ENCODE measurements around the gene ERP44.

Gene ERP44

DNA sequence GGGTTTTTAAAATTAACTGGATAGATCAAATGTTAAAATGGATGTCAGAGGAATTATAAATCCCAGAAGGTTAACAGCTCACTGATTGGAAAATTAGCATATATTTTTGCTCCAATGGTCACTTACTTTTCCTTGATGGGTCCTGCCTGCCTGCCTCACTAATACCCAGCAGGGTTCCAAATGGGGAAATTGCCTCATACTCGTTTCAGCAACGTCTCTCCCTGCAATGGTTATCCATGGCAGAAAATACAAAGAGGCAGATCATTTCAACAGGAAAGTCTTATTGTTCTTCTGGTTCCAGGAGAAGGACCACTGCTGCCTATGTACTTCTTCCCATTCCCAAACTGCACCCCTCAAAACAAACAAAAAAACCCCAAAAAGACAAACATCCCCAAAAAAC is 71.3 kb downstream of the ERP44 start:
- no peak for DNase-seq (ENCODE audit: low read depth)
- TF ChIP-seq, protein P1, sequence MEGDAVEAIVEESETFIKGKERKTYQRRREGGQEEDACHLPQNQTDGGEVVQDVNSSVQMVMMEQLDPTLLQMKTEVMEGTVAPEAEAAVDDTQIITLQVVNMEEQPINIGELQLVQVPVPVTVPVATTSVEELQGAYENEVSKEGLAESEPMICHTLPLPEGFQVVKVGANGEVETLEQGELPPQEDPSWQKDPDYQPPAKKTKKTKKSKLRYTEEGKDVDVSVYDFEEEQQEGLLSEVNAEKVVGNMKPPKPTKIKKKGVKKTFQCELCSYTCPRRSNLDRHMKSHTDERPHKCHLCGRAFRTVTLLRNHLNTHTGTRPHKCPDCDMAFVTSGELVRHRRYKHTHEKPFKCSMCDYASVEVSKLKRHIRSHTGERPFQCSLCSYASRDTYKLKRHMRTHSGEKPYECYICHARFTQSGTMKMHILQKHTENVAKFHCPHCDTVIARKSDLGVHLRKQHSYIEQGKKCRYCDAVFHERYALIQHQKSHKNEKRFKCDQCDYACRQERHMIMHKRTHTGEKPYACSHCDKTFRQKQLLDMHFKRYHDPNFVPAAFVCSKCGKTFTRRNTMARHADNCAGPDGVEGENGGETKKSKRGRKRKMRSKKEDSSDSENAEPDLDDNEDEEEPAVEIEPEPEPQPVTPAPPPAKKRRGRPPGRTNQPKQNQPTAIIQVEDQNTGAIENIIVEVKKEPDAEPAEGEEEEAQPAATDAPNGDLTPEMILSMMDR (IDR thresholded peaks at IDR 0.05; ENCODE audit: control insufficient read depth, extremely low read depth, insufficient read depth): no peak
- no peak overlapping the region for H3K4me3 ChIP-seq (ENCODE audit: low read depth, low read length)

DNA sequence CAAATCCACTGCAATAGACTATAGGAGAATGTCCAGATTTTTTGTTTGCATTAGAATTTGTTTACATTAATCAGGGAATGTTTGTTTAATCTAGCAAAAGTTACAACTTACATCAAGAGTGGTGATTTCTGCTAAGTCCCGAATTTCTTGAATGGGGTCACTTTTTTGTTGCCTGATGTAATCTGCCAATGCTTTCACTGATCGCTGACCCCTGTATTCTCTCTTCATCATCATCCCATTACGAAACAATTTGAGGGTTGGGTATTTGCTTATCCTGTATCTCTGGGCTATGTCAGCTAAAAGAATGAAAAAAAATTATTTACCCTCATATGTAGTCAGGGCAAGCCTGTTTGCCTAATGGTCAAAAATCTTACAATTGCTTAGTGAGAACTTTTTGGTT is 76.9 kb downstream of the ERP44 start:
- TF ChIP-seq, protein P1 (IDR thresholded peaks at IDR 0.05; ENCODE audit: control insufficient read depth, extremely low read depth, insufficient read depth): no peak
- H3K4me3 ChIP-seq (ENCODE audit: low read depth, low read length): no peak overlapping the region
- DNase-seq (ENCODE audit: low read depth): no peak

DNA sequence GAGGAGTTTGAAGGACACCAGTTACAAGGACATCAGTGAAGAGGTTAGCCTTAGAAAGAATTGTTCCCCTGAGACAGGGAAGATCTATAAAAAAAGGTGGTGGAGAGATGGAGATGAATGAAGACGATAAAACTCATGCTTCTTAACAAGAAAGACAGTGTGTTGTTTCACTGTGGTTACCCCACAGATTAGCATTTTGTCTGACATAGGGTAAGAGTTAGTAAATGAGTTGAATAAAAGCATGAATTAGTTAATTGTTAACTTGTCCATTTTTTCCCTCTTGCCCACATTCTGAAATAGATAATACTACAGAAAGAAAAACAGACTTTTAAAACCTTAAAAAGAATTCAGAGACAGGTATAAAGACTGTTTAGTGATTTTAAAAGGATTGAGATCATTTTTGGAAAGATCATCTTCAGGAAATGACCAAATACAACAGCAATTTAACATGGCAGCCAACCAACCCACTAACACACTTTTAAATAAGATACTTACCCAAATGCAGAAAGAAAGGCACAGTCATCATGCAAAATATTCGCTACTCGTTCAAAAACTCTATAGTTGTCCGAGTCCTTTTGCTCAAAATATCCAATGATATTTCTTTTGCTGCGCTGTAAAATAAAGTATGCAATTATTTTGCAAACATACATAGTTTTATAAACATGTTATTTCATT is 78.5 kb downstream of the ERP44 start:
- TF ChIP-seq, protein P1 (IDR thresholded peaks at IDR 0.05; ENCODE audit: control insufficient read depth, extremely low read depth, insufficient read depth): no peak
- no peak for DNase-seq (ENCODE audit: low read depth)

GRCh38 chr9:100019541-100019940 is 79.3 kb downstream of the ERP44 start:
- DNase-seq (ENCODE audit: low read depth): no peak
- TF ChIP-seq, protein P1 (IDR thresholded peaks at IDR 0.05; ENCODE audit: control insufficient read depth, extremely low read depth, insufficient read depth): no peak

More for the DNA sequence above, 78.5 kb downstream of the ERP44 start:
- H3K4me3 ChIP-seq (ENCODE audit: low read depth, low read length): no peak overlapping the region

DNA sequence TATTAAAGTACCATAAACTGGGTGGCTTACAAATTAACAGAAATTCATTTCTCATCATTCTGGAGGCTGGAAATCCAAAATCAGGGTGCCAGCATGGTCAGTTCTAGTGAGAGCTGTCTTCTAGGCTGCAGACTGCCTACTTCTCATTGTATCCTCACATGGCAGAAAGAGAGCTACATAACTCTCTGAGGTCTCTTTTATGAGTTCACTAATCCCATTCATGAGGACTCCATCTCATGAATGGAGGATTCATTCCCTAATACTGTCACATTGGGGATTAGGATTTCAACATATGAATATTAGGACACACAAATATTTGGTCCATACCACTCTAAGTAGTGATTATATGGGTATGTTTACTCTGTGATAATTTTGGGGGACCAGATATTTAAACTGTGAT is 84.0 kb downstream of the ERP44 start:
- no peak for DNase-seq (ENCODE audit: low read depth)
- TF ChIP-seq, protein P1 (IDR thresholded peaks at IDR 0.05; ENCODE audit: control insufficient read depth, extremely low read depth, insufficient read depth): no peak
- H3K4me3 ChIP-seq (ENCODE audit: low read depth, low read length): no peak overlapping the region

More at GRCh38 chr9:100019541-100019940, 79.3 kb downstream of the ERP44 start:
- no peak overlapping the region for H3K4me3 ChIP-seq (ENCODE audit: low read depth, low read length)

GRCh38 chr9:100013573-100013972 is 85.2 kb downstream of the ERP44 start:
- TF ChIP-seq, protein P1 (IDR thresholded peaks at IDR 0.05; ENCODE audit: control insufficient read depth, extremely low read depth, insufficient read depth): no peak
- H3K4me3 ChIP-seq (ENCODE audit: low read depth, low read length): no peak overlapping the region
- DNase-seq (ENCODE audit: low read depth): no peak

DNA sequence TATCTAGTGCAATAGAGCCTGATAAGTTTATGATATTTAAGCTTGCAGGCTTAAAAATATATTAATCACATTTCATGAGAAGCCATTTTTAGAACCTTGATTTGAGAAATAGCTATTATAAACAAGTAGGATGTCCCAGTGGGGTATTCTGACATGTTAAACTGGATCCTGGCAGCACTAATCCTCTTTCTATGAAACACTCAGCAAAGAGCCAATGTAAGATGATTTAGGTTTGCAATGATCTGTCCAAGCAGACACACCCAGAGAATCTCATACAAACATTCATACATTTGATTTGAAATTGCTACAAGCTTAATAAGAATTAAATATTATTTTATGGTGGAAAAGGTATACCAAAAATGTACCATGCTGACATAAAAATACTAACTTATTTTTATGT is 86.5 kb downstream of the ERP44 start:
- no peak for DNase-seq (ENCODE audit: low read depth)
- H3K4me3 ChIP-seq (ENCODE audit: low read depth, low read length): no peak overlapping the region
- TF ChIP-seq, protein P1 (IDR thresholded peaks at IDR 0.05; ENCODE audit: control insufficient read depth, extremely low read depth, insufficient read depth): no peak

All from LNCaP clone FGC (cell line).